Measurements from ENCODE around the gene CLIC1.
A peak's percentile ranks its signal among the peaks of the same experiment; 100 is the strongest.

Gene CLIC1

GRCh38 chr6:31700740-31701401 lies 35.5 kb downstream of the CLIC1 start:
- no peak for DNase-seq

GRCh38 chr6:31697555-31697954 lies 38.8 kb downstream of the CLIC1 start:
- DNase-seq, result no peak

- no peak for DNase-seq
These were observed 42.8 kb downstream of the CLIC1 start for GRCh38 chr6:31693535-31693934.

- no peak for DNase-seq
These were observed 43.4 kb downstream of the CLIC1 start for GRCh38 chr6:31692886-31693285.

GRCh38 chr6:31692353-31692752 lies 44.0 kb downstream of the CLIC1 start:
- DNase-seq, result no peak

GRCh38 chr6:31691564-31692108 lies 44.7 kb downstream of the CLIC1 start:
- DNase-seq, result no peak

GRCh38 chr6:31691078-31691463 lies 45.3 kb downstream of the CLIC1 start:
- DNase-seq, result no peak

GRCh38 chr6:31690231-31691077 lies 45.9 kb downstream of the CLIC1 start:
- no peak for DNase-seq

GRCh38 chr6:31689249-31690110 lies 46.9 kb downstream of the CLIC1 start:
- no peak for DNase-seq

- DNase-seq, result no peak
These were observed 48.3 kb downstream of the CLIC1 start for GRCh38 chr6:31687860-31688693.

GRCh38 chr6:31687321-31687720 lies 49.0 kb downstream of the CLIC1 start:
- DNase-seq, result no peak

- DNase-seq, result no peak
These were observed 49.8 kb downstream of the CLIC1 start for GRCh38 chr6:31686483-31686882.

GRCh38 chr6:31683591-31683990 lies 52.7 kb downstream of the CLIC1 start:
- no peak for DNase-seq

- peak; percentile 69 for DNase-seq
These were observed 55.1 kb downstream of the CLIC1 start for GRCh38 chr6:31681135-31681671.
